SKM-1 treated with dmso at 0.1 percent for 144 hours (cell line): ENCODE measurements around the gene PHPT1.
"Not testable (repeated sequence)": the region's sequence is repeated elsewhere in the genome, so short reads cannot be mapped to it uniquely, and the experiment has no call there.

ENCODE experiments used
- DNase-seq: peaks from one replicate; lab custom pipeline; 2025; ENCODE audit not compliant: unreplicated experiment; lab: John Stamatoyannopoulos, UW

The PHPT1 gene

DNA sequence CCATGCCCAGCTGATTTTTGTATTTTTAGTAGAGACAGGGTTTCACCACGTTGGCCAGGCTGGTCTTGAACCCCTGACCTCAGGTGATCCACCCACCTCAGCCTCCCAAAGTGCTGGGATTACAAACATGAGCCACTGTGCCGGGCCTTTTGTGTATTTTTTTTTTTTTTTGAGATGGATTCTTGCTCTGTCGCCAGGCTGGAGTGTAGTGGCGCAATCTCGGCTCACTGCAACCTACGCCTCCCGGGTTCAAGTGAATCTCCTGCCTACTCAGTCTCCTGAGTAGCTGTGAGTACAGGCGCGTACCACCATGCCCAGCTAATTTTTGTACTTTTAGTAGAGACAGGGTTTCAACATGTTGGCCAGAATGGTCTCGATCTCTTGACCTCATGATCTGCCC lies 34.5 kb downstream of the PHPT1 start:
- DNase-seq = not testable (repeated sequence)

- DNase-seq = peak; percentile 94
Observed at GRCh38 chr9:136885950-136886578, 36.9 kb downstream of the PHPT1 start, which contains the start of gene TRAF2. Gene TRAF2, plus strand, starts transcription at chr9:136886516. Its CDS starts 12,225 bp downstream, at chr9:136898741.

DNA sequence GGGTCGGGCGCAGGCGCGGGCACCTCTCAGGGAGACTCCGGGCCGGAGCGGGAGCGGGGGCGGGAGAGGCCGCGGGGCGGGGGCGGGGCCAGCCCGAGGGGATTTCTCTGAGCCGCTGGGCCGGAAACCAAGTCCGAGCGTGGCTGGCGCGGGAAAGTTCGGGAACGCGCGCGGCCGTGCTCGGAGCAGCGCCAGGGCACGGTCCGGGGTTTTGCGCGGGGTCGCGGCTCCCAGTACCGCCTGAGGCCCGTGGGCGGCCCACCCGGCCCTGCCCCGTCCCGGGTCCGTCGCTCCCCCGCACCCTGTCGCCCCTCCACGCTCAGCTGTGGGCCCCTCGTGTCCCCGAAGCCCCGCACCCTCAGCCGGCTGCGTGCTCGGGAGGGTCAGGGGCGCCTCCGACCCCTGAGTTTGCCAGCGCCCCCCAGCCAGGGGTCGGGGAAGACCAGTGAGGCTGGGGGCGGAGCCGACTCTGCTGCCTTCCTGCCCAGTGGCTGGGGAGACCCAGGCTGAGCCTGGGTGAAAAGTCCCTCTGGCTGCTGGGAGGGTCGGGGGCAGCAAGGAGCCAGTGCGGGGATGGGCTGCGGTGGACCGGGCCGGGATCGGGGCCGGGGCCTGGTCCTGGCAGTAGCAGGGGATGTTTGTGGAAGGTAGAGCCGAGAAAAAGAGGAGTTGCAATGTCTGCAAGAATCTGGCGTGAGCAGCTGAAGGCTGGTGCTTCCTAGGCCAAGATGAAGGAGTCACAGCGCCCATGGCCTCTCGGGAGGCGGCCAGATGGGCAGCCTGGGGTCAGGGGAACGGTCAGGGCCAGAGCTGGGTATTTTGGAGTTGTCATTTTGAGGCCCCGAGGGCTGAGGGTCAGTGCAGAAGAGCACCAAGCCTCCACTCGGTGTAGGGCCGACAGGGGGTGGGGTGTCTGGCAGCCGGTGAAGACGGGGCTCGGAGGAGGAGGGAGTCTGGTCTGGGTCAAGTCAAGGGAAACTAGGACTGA lies 37.7 kb downstream of the PHPT1 start:
- DNase-seq = peak; percentile 52

DNA sequence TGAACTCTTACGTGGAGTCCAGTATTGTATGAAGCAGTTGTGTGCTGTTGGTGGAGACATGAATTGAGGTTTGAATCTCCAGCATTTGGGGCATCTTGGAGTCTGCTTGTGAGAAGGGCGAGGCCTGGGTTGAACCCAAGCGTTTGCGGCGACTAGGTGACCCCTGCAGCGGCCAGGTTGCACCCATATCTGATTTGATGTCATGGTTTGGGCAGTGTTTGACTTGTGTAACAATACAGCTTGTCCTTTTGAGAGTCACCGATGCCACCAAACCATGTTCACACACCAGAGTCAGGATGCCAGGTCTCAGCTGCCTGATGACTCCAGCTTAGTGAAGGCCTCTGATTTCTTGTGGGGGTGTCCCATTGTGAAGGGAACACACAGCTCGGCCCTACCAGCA lies 39.2 kb downstream of the PHPT1 start:
- no peak for DNase-seq

DNA sequence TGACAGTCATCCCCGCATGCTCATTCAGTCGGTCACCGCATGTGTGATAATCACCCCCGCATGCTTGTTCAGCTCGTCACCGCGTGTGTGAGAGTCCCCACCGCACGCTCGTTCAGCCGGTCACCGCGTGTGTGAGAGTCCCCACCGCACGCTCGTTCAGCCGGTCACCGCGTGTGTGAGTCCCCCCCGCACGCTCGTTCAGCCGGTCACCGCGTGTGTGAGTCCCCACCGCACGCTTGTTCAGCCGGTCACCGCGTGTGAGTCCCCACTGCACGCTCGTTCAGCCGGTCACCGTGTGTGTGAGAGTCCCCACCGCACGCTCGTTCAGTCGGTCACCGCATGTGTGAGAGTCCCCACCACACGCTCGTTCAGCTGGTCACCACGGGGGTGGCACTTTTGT lies 40.6 kb downstream of the PHPT1 start:
- no peak for DNase-seq

DNA sequence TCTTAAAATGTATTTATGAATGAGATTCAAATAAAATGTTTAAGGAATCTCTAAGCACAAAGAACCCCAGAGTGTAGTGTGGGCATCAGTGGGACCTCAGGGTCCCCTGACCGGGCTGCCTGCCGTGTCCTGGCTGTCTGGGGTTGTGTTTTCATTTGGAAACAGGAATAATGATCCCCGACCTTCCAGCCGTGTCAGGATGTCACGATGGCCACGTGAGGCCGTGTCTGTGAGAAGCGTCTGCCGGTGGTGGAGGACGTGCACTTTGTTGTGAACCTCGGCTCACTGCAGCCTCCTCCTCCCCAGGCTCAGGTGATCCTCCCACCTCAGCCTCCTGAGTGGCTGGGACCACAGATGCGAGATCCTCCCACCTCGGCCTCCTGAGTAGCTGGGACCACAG lies 41.5 kb downstream of the PHPT1 start:
- no peak for DNase-seq

GRCh38 chr9:136896027-136896426 lies 46.8 kb downstream of the PHPT1 start:
- no peak for DNase-seq

- DNase-seq = no peak
Observed at GRCh38 chr9:136898483-136899100, 49.4 kb downstream of the PHPT1 start.

DNA sequence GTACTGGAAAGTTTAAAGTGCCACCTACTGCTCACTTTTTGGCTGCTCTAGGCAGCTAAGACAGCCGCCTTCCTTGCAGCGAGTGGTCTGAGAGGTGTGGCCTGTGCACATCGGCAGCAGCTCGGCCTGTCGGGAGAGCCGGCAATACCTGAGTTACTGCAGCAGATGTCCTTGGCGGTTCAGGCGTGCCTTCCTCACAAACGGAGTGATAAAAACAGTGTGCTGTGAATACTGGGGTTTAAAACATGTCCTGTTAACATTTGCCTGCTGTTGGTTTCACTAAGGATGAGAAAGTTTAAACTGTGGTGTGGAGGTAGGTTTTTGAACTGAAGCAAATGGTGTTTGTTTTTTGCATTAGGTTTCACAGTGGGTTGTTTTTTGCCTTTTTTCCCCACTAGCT lies 50.0 kb downstream of the PHPT1 start:
- no peak for DNase-seq

GRCh38 chr9:136900556-136900955 lies 51.3 kb downstream of the PHPT1 start:
- DNase-seq = no peak
